GM12878 (cell line): Measurements from ENCODE around the gene RHOT1.
"Not testable (repeated sequence)": the region's sequence is repeated elsewhere in the genome, so short reads cannot be mapped to it uniquely, and the experiment has no call there.

Experiments used
- ATF2 ChIP-seq: IDR thresholded peaks from 2 replicates; pipeline ENCODE4 v1.6.1; 2012; ENCODE audit warnings: low read length, inconsistent platforms
- BHLHE40 ChIP-seq, 2 experiments: fragments of 450-650 bp in 1 of 2; IDR thresholded peaks; 2 replicates each; pipeline ENCODE4 v1.6.1; 2011 to 2017; ENCODE audit warnings: low read depth in 2 of 2, borderline replicate concordance in 1 of 2, improper control_type of control experiment in 1 of 2, low read length in 1 of 2, mild to moderate bottlenecking in 1 of 2
- CEBPB ChIP-seq, 2 experiments: fragments of 150-350 bp in 1 of 2; IDR thresholded peaks; 2 replicates each; pipeline ENCODE4 v1.6.1; 2012 to 2014; ENCODE audit warnings: low read depth in 2 of 2, low read length in 2 of 2, borderline replicate concordance in 1 of 2, inconsistent platforms in 1 of 2
- CHD4 ChIP-seq: fragments of 200-600 bp; sonication (generic); IDR thresholded peaks from 2 replicates; pipeline ENCODE4 v1.6.1; 2016; ENCODE audit warnings: mild to moderate bottlenecking
- EP300 ChIP-seq, 2 experiments: fragments of 150-350 bp in 1 of 2; IDR thresholded peaks; 2 replicates each; pipeline ENCODE4 v1.6.1; 2011 to 2012; ENCODE audit warnings: low read depth in 2 of 2, low read length in 2 of 2, borderline replicate concordance in 1 of 2, improper control_type of control experiment in 1 of 2, inconsistent platforms in 1 of 2; ENCODE audit not compliant: control insufficient read depth in 1 of 2
- HDAC2 ChIP-seq: fragments of 200-600 bp; sonication (generic); IDR thresholded peaks from 2 replicates; pipeline ENCODE4 v1.6.1; 2017
- USF2 ChIP-seq: IDR thresholded peaks from 2 replicates; pipeline ENCODE4 v1.6.1; 2011; ENCODE audit warnings: low read depth, low read length, improper control_type of control experiment, borderline replicate concordance
- YY1 ChIP-seq: IDR thresholded peaks from 2 replicates; pipeline ENCODE4 v1.6.1; 2011; ENCODE audit warnings: low read depth, mild to moderate bottlenecking, low read length
- TF ChIP-seq, protein P1 (sequence below), 3 experiments: IDR thresholded peaks in 2 of 3; conservative IDR thresholded peaks in 1 of 3; 2 replicates each; pipeline ENCODE4 v1.5.1; 2011; ENCODE audit warnings: low read depth in 3 of 3, low read length in 3 of 3, mild to moderate bottlenecking in 3 of 3, control low read depth in 2 of 3, moderate library complexity in 2 of 3, inconsistent platforms in 1 of 3, mixed read lengths in 1 of 3; ENCODE audit not compliant: control insufficient read depth in 2 of 3, insufficient read depth in 1 of 3; ENCODE audit errors: extremely low read depth in 1 of 3

DNA sequence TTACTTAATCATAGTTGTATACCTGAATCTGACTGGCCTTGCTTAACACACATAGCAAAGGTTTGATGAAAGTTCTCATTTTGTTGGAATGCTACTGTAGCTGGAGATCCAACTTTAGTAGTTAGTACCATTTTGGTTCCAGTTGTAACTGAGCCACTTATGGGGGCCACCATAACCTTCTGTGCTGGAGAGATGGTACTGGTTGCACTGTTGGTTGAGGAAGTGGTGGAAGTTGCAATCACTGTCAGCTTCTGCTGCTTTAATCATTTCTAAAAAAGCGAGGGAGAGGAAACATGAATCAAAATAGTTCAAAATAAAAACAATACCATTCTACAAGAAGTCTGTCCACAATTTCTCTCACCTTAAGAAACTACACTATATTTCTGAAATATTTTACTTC is 35.1 kb upstream of the RHOT1 start:
- not testable (repeated sequence) for TF ChIP-seq USF2; CEBPB (IDR thresholded peaks at IDR 0.05; ENCODE audit: borderline replicate concordance in 1 of 2, low read depth in 2 of 2, low read length in 2 of 2); EP300 (IDR thresholded peaks at IDR 0.05; ENCODE audit: borderline replicate concordance in 1 of 2, control insufficient read depth in 1 of 2, low read depth in 2 of 2, low read length in 2 of 2); HDAC2; BHLHE40 (IDR thresholded peaks at IDR 0.05; ENCODE audit: borderline replicate concordance in 1 of 2, low read depth in 2 of 2, low read length in 1 of 2); YY1; CHD4; ATF2
- TF ChIP-seq, protein P1, sequence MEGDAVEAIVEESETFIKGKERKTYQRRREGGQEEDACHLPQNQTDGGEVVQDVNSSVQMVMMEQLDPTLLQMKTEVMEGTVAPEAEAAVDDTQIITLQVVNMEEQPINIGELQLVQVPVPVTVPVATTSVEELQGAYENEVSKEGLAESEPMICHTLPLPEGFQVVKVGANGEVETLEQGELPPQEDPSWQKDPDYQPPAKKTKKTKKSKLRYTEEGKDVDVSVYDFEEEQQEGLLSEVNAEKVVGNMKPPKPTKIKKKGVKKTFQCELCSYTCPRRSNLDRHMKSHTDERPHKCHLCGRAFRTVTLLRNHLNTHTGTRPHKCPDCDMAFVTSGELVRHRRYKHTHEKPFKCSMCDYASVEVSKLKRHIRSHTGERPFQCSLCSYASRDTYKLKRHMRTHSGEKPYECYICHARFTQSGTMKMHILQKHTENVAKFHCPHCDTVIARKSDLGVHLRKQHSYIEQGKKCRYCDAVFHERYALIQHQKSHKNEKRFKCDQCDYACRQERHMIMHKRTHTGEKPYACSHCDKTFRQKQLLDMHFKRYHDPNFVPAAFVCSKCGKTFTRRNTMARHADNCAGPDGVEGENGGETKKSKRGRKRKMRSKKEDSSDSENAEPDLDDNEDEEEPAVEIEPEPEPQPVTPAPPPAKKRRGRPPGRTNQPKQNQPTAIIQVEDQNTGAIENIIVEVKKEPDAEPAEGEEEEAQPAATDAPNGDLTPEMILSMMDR (IDR thresholded peaks at IDR 0.05 in 2 of 3, conservative IDR thresholded peaks at IDR 0.05 in 1 of 3; ENCODE audit: control insufficient read depth in 2 of 3, extremely low read depth in 1 of 3, insufficient read depth in 1 of 3, low read depth in 3 of 3, low read length in 3 of 3) = not testable (repeated sequence)
